CD4-positive, alpha-beta T cell (primary cell): ENCODE results near the gene MAPKAP1. TPM values are rescaled to one million over a fixed set of nuclear protein-coding genes. Genes with fewer than 3 reads are reported as not detected.

Experiments
- ATAC-seq: fragments of 200-7000 bp; cut with Tn5 transposase; one replicate; pipeline ENCODE4 v1.10.0; 2022; ENCODE audit warnings: mild to moderate bottlenecking; ENCODE audit not compliant: poor library complexity
- CTCF ChIA-PET: fragments of 350-600 bp; sonication (Branson Sonifier 250); formaldehyde crosslinking; loops from one replicate; lab custom pipeline; 2021; ENCODE audit warnings: antibody characterized with exemption, inconsistent platforms; lab: Charles Lee
- POLR2A ChIA-PET: fragments of 350-600 bp; sonication (Branson Sonifier 250); formaldehyde crosslinking; loops from one replicate; lab custom pipeline; 2021; ENCODE audit warnings: antibody characterized with exemption, inconsistent platforms; lab: Charles Lee
- DNase-seq, 14 experiments: peaks; one replicate each; pipeline ENCODE4 v3.0.0-alpha.2; 2013 to 2020; ENCODE audit warnings: mixed read lengths in 2 of 14
- H3K27ac ChIP-seq, 2 donors: one replicate each; pipeline versions ENCODE4 v1.5.1 to v1.7.0; 2013; ENCODE audit warnings: low read length in 2 of 2, low read depth in 1 of 2, mild to moderate bottlenecking in 1 of 2
- H3K27me3 ChIP-seq, 2 experiments: 1 replicate in 1 of 2; 2 replicates in 1 of 2; pipeline versions ENCODE4 v1.6.1 to v1.7.0; 2013; ENCODE audit warnings: low read length in 2 of 2, control low read depth in 1 of 2, mild to moderate bottlenecking in 1 of 2, moderate library complexity in 1 of 2; ENCODE audit not compliant: insufficient read depth in 2 of 2, control insufficient read depth in 1 of 2
- H3K36me3 ChIP-seq: one replicate; pipeline ENCODE4 v1.6.1; 2013; ENCODE audit warnings: low read length, control low read depth; ENCODE audit not compliant: insufficient read depth
- H3K4me1 ChIP-seq: one replicate; pipeline ENCODE4 v1.6.1; 2013; ENCODE audit warnings: low read length, control low read depth; ENCODE audit not compliant: insufficient read depth
- H3K4me3 ChIP-seq: one replicate; pipeline ENCODE4 v1.5.1; 2013; ENCODE audit warnings: mild to moderate bottlenecking, low read length, moderate library complexity
- H3K9me3 ChIP-seq, 2 experiments: 1 replicate in 1 of 2; 2 replicates in 1 of 2; pipeline versions ENCODE4 v1.6.1 to v1.7.0; 2013; ENCODE audit warnings: low read length in 2 of 2, mild to moderate bottlenecking in 2 of 2, control low read depth in 1 of 2, moderate library complexity in 1 of 2; ENCODE audit not compliant: control insufficient read depth in 1 of 2, insufficient read depth in 1 of 2
- H3K27ac Mint-ChIP-seq: one replicate; pipeline ENCODE4 v1.8.0; 2020; ENCODE audit warnings: mixed read lengths
- H3K27me3 Mint-ChIP-seq: one replicate; pipeline ENCODE4 v1.8.0; 2021; ENCODE audit warnings: mixed read lengths
- H3K36me3 Mint-ChIP-seq: one replicate; pipeline ENCODE4 v1.8.0; 2021; ENCODE audit warnings: low read depth, mixed read lengths
- H3K4me1 Mint-ChIP-seq: one replicate; pipeline ENCODE4 v1.8.0; 2021; ENCODE audit warnings: low read depth, mixed read lengths
- H3K4me3 Mint-ChIP-seq: one replicate; pipeline ENCODE4 v1.8.0; 2020; ENCODE audit warnings: mild to moderate bottlenecking, mixed read lengths
- H3K9me3 Mint-ChIP-seq: one replicate; pipeline ENCODE4 v1.8.0; 2020; ENCODE audit warnings: mixed read lengths
- CTCF ChIP-seq: fragments of 200-600 bp; IDR thresholded peaks from one replicate; pipeline ENCODE4 v1.8.0; 2022; ENCODE audit warnings: antibody characterized with exemption, mild to moderate bottlenecking
- intact Hi-C, 2 experiments: fragments of 100-400 bp; cut with DNase I in 1 of 2; cut with micrococcal nuclease in 1 of 2; formaldehyde crosslinking; loops; one replicate each; pipeline versions ENCODE4 v1.15.1 to v1.9.0; 2023 to 2025; cut with DNase I, micrococcal nuclease
- total RNA-seq, 174 experiments: library from RNA in 2 of 174; stranded (reverse) in 2 of 174; gene quantifications; one replicate each; pipeline ENCODE4 v1.2.3 and lab custom pipeline; 2021 to 2026

The MAPKAP1 gene
- total RNA-seq, 2 experiments from 2014 or later = 40.3 to 44.9 TPM

- Mint-ChIP-seq H3K27ac (no peak overlapping the region), H3K27me3 (no peaks in the 10 kb centered on the region), H3K4me1 (peaks cover 32% of the 10 kb centered on the region), H3K36me3 (peaks cover 33% of the 10 kb centered on the region), H3K9me3 (no peaks in the 10 kb centered on the region), H3K4me3 (no peak overlapping the region)
- Histone ChIP-seq H3K27ac (no peak overlapping the region), H3K36me3 (peaks cover 10% of the 10 kb centered on the region), H3K4me1 (no peaks in the 10 kb centered on the region), H3K4me3 (no peak overlapping the region), H3K9me3 (no peaks in the 10 kb centered on the region), H3K27me3 (no peaks in the 10 kb centered on the region)
- CTCF ChIA-PET = no interaction called here
- ATAC-seq = no peak
- TF ChIP-seq CTCF = no peak
- intact Hi-C loops = no loop called here
- no peak for DNase-seq
- POLR2A ChIA-PET = no interaction called here
Observed at GRCh38 chr9:125587819-125588460, 119.1 kb downstream of the MAPKAP1 start.

GRCh38 chr9:125586172-125586511 is 120.9 kb downstream of the MAPKAP1 start:
- Mint-ChIP-seq H3K4me1 (peaks cover 30% of the 10 kb centered on the region), H3K27me3 (no peaks in the 10 kb centered on the region), H3K27ac (no peak overlapping the region), H3K4me3 (no peak overlapping the region), H3K9me3 (no peaks in the 10 kb centered on the region), H3K36me3 (peaks cover 49% of the 10 kb centered on the region)
- Histone ChIP-seq H3K9me3 (no peaks in the 10 kb centered on the region), H3K4me3 (no peak overlapping the region), H3K27me3 (no peaks in the 10 kb centered on the region), H3K36me3 (peaks cover 16% of the 10 kb centered on the region), H3K4me1 (no peaks in the 10 kb centered on the region), H3K27ac (no peak overlapping the region)
- TF ChIP-seq CTCF = no peak
- intact Hi-C loops = no loop called here
- CTCF ChIA-PET = no interaction called here
- POLR2A ChIA-PET = no interaction called here
- ATAC-seq = no peak
- DNase-seq = no peak

GRCh38 chr9:125585503-125586171 is 121.4 kb downstream of the MAPKAP1 start:
- ChIA-PET CTCF (no interaction called here), POLR2A (no interaction called here)
- no peaks in the 10 kb centered on the region for H3K27me3 ChIP-seq
- no peaks in the 10 kb centered on the region for H3K4me1 ChIP-seq
- no peak overlapping the region for H3K4me3 ChIP-seq
- no peaks in the 10 kb centered on the region for H3K9me3 ChIP-seq
- Mint-ChIP-seq H3K27me3 (no peaks in the 10 kb centered on the region), H3K36me3 (peaks cover 54% of the 10 kb centered on the region), H3K9me3 (no peaks in the 10 kb centered on the region), H3K4me1 (peaks cover 28% of the 10 kb centered on the region), H3K27ac (no peak overlapping the region), H3K4me3 (no peak overlapping the region)
- intact Hi-C loops = no loop called here
- DNase-seq (no peak), ATAC-seq (no peak)
- H3K36me3 ChIP-seq = peaks cover 16% of the 10 kb centered on the region
- H3K27ac ChIP-seq = no peak overlapping the region
- no peak for TF ChIP-seq CTCF
